ENCODE data around the gene CLDN14.

Gene CLDN14

DNA sequence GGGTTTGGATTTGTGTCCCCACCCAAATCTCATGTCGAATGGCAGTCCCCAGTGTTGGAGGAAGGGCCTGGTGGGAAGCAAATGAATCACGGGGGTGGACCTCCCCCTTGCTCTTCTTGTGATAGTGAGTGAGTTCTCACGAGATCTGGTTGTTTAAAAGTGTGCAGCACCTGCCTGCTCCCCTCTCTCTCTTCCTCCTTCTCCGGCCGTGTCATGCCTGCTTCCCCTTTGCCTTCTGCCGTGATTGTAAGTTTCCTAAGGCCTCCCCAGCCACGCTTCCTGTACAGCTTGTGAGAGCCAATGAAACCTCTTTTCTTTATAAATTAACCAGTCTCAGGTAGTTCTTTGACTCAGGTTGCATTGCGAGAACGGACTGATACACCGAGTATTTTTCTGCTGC, 15.9 kb downstream of the CLDN14 start:
- Histone ChIP-seq H3K9me3 (ENCODE audit: control insufficient read depth, insufficient read depth, low read length) (no peaks in the 10 kb centered on the region), H3K36me3 (ENCODE audit: control insufficient read depth, insufficient read depth, low read length) (no peaks in the 10 kb centered on the region), H3K4me3 (ENCODE audit: low read depth, low read length) (no peak overlapping the region), H3K9ac (ENCODE audit: low read depth, low read length) (no peak overlapping the region), H3K4me1 (ENCODE audit: control insufficient read depth, insufficient read depth, low read length) (no peaks in the 10 kb centered on the region), H3K27me3 (ENCODE audit: control insufficient read depth, insufficient read depth, low read length) (no peaks in the 10 kb centered on the region)

GRCh38 chr21:36463204-36463603, 16.7 kb downstream of the CLDN14 start:
- Histone ChIP-seq H3K4me1 (ENCODE audit: control insufficient read depth, insufficient read depth, low read length) (no peaks in the 10 kb centered on the region), H3K36me3 (ENCODE audit: control insufficient read depth, insufficient read depth, low read length) (no peaks in the 10 kb centered on the region), H3K27me3 (ENCODE audit: control insufficient read depth, insufficient read depth, low read length) (no peaks in the 10 kb centered on the region), H3K4me3 (ENCODE audit: low read depth, low read length) (no peak overlapping the region), H3K9me3 (ENCODE audit: control insufficient read depth, insufficient read depth, low read length) (no peaks in the 10 kb centered on the region), H3K9ac (ENCODE audit: low read depth, low read length) (no peak overlapping the region)

GRCh38 chr21:36461918-36462486, 17.9 kb downstream of the CLDN14 start:
- Histone ChIP-seq H3K9ac (ENCODE audit: low read depth, low read length) (no peak overlapping the region), H3K9me3 (ENCODE audit: control insufficient read depth, insufficient read depth, low read length) (no peaks in the 10 kb centered on the region), H3K27me3 (ENCODE audit: control insufficient read depth, insufficient read depth, low read length) (no peaks in the 10 kb centered on the region), H3K4me1 (ENCODE audit: control insufficient read depth, insufficient read depth, low read length) (no peaks in the 10 kb centered on the region), H3K36me3 (ENCODE audit: control insufficient read depth, insufficient read depth, low read length) (no peaks in the 10 kb centered on the region), H3K4me3 (ENCODE audit: low read depth, low read length) (no peak overlapping the region)

- H3K4me3 ChIP-seq (ENCODE audit: low read depth, low read length), result no peak overlapping the region
- no peaks in the 10 kb centered on the region for H3K9me3 ChIP-seq (ENCODE audit: control insufficient read depth, insufficient read depth, low read length)
- H3K36me3 ChIP-seq (ENCODE audit: control insufficient read depth, insufficient read depth, low read length), result no peaks in the 10 kb centered on the region
- H3K9ac ChIP-seq (ENCODE audit: low read depth, low read length), result no peak overlapping the region
- H3K4me1 ChIP-seq (ENCODE audit: control insufficient read depth, insufficient read depth, low read length), result no peaks in the 10 kb centered on the region
- H3K27me3 ChIP-seq (ENCODE audit: control insufficient read depth, insufficient read depth, low read length), result no peaks in the 10 kb centered on the region
These were observed 18.5 kb downstream of the CLDN14 start for GRCh38 chr21:36461277-36461917.

DNA sequence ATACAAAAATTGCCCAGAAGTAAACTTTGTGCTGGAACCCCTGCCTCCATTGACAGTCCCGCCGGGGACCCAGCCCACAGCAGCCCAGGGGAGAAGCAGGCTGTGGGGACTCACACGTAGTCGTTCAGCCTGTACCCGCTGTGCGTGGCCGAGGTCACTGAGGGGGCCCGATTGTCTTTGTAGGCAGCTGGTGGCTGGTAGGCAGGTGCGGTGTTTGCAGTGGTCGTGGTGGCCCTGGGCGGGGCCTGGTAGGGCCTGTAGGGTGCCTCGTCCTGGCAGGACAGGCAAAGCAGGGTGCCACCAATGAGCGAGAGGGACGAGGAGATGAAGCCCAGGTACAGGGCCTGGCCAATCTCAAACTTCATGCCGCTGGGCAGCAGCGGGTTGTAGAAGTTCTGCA, 19.1 kb downstream of the CLDN14 start:
- Histone ChIP-seq H3K4me1 (ENCODE audit: control insufficient read depth, insufficient read depth, low read length) (no peaks in the 10 kb centered on the region), H3K36me3 (ENCODE audit: control insufficient read depth, insufficient read depth, low read length) (no peaks in the 10 kb centered on the region), H3K9ac (ENCODE audit: low read depth, low read length) (no peak overlapping the region), H3K27me3 (ENCODE audit: control insufficient read depth, insufficient read depth, low read length) (no peaks in the 10 kb centered on the region), H3K9me3 (ENCODE audit: control insufficient read depth, insufficient read depth, low read length) (no peaks in the 10 kb centered on the region), H3K4me3 (ENCODE audit: low read depth, low read length) (no peak overlapping the region)

DNA sequence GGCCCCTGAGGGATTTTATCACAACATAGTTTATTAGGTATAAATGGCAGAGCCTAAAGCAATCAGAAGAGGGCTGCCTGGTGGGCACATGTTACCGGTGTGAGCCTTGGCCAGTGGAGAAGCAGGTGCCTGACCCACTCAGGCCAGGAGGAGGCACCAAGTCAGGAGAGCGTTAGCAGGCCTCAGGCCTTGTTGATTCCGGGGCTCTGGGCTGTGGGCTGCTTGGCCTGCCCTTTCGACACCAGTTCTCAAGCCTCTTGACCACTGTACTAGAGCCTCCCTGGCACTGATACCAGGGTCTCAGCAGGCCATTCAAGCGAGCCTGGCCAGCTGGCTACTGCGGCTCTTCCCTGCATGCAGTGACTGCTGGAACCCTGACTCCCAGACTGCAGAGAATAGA, 20.8 kb downstream of the CLDN14 start:
- Histone ChIP-seq H3K27me3 (ENCODE audit: control insufficient read depth, insufficient read depth, low read length) (no peaks in the 10 kb centered on the region), H3K9ac (ENCODE audit: low read depth, low read length) (no peak overlapping the region), H3K9me3 (ENCODE audit: control insufficient read depth, insufficient read depth, low read length) (no peaks in the 10 kb centered on the region), H3K4me1 (ENCODE audit: control insufficient read depth, insufficient read depth, low read length) (peaks cover 3% of the 10 kb centered on the region), H3K4me3 (ENCODE audit: low read depth, low read length) (no peak overlapping the region), H3K36me3 (ENCODE audit: control insufficient read depth, insufficient read depth, low read length) (no peaks in the 10 kb centered on the region)

- H3K36me3 ChIP-seq (ENCODE audit: control insufficient read depth, insufficient read depth, low read length), result no peaks in the 10 kb centered on the region
- H3K4me1 ChIP-seq (ENCODE audit: control insufficient read depth, insufficient read depth, low read length), result peaks cover 7% of the 10 kb centered on the region
- no peaks in the 10 kb centered on the region for H3K27me3 ChIP-seq (ENCODE audit: control insufficient read depth, insufficient read depth, low read length)
- no peak overlapping the region for H3K9ac ChIP-seq (ENCODE audit: low read depth, low read length)
- H3K4me3 ChIP-seq (ENCODE audit: low read depth, low read length), result no peak overlapping the region
- H3K9me3 ChIP-seq (ENCODE audit: control insufficient read depth, insufficient read depth, low read length), result no peaks in the 10 kb centered on the region
These were observed 23.1 kb downstream of the CLDN14 start for GRCh38 chr21:36456729-36457414.

DNA sequence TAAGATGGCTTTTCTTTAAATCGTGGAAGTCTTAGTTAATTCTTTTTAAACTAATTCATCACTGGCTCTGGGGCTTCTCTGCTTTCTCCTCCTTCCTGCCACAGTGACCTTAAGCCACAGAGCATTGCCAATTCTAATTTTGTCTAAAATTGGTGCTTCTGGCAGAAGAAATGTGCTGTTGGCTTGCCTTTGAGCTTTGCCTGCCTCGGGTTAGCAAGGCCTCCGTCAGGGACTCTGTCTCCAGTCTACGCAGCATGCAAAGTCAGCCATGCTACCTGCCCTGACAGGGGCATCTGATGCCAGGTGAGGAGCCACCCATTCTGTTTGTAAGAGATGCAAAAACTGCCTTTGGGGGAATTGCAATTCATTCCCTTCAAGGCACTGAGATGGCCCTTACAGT, 25.2 kb downstream of the CLDN14 start:
- H3K27me3 ChIP-seq (ENCODE audit: control insufficient read depth, insufficient read depth, low read length), result no peaks in the 10 kb centered on the region
- H3K9me3 ChIP-seq (ENCODE audit: control insufficient read depth, insufficient read depth, low read length), result no peaks in the 10 kb centered on the region
- H3K36me3 ChIP-seq (ENCODE audit: control insufficient read depth, insufficient read depth, low read length), result no peaks in the 10 kb centered on the region
- H3K9ac ChIP-seq (ENCODE audit: low read depth, low read length), result no peak overlapping the region
- no peak overlapping the region for H3K4me3 ChIP-seq (ENCODE audit: low read depth, low read length)
- H3K4me1 ChIP-seq (ENCODE audit: control insufficient read depth, insufficient read depth, low read length), result peaks cover 7% of the 10 kb centered on the region

DNA sequence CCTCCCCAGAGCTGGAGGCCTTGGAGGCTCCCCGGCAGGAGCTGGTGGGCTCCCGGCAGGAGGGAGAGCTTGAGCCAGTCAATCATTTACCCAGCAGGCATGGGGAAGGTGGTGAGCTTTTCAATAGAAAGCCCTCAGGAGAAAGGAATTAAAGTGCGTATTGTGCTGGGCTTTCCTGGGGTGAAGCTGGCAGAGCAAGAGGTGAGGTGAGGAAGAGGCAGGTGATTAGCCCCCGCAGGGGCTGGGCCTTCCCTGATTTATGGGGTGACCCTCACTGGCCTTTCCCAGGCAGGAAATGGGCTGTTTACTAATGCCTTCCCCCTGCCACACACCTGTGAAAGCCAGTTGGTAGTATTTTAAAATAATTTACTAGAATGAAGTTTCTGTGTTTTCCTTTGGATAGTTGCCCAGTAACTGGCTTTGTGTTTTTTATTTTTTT, 25.8 kb downstream of the CLDN14 start:
- Histone ChIP-seq H3K4me3 (ENCODE audit: low read depth, low read length) (no peak overlapping the region), H3K4me1 (ENCODE audit: control insufficient read depth, insufficient read depth, low read length) (peaks cover 7% of the 10 kb centered on the region), H3K9me3 (ENCODE audit: control insufficient read depth, insufficient read depth, low read length) (no peaks in the 10 kb centered on the region), H3K36me3 (ENCODE audit: control insufficient read depth, insufficient read depth, low read length) (no peaks in the 10 kb centered on the region), H3K9ac (ENCODE audit: low read depth, low read length) (no peak overlapping the region), H3K27me3 (ENCODE audit: control insufficient read depth, insufficient read depth, low read length) (no peaks in the 10 kb centered on the region)

DNA sequence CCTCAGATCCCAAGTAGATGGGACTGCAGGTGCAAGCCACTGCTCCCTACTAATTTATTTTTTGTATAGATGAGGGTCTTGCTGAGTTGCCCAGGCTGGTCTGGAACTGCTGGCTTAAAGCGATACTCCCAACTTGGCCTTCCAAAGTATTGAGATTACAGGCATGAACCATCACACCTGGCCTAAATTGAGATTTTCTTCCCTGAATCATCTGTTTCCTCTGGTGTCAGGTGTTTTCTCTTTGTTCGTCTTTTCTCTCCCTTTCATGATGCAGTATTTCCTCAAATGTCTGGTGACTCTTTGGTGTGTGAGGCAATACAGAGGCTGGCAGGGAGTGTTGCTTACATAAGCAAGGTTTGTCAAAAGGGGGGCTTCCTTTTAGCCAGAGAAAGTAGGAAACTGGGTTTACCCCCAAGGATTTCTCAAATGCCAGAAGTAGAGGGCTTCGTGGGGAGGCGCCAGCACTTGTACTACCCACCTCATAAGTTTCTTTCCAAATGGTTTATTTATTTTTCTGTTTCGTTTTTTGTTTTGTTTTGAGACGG, 27.6 kb downstream of the CLDN14 start:
- Histone ChIP-seq H3K4me1 (ENCODE audit: control insufficient read depth, insufficient read depth, low read length) (peaks cover 7% of the 10 kb centered on the region), H3K27me3 (ENCODE audit: control insufficient read depth, insufficient read depth, low read length) (no peaks in the 10 kb centered on the region), H3K36me3 (ENCODE audit: control insufficient read depth, insufficient read depth, low read length) (no peaks in the 10 kb centered on the region), H3K9me3 (ENCODE audit: control insufficient read depth, insufficient read depth, low read length) (no peaks in the 10 kb centered on the region), H3K9ac (ENCODE audit: low read depth, low read length) (no peak overlapping the region), H3K4me3 (ENCODE audit: low read depth, low read length) (no peak overlapping the region)

DNA sequence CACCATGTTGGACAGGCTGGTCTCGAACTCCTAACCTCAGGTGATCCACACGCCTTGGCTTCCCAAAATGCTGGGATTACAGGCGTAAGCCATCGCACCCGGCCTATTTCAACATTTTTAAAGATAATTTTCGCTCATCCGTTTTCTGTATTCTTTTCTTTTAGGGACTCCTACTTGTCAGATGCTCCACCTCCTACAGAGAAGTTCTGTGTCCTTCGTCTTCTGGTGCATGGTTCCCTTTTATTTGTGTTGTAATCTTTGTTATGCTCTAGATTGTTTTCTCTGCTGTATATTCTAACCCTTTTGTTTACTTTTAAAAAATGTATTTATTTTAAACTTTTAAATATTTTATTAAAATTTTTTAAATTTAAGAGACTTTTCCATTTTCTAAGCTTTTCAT, 28.4 kb downstream of the CLDN14 start:
- Histone ChIP-seq H3K9ac (ENCODE audit: low read depth, low read length) (no peak overlapping the region), H3K36me3 (ENCODE audit: control insufficient read depth, insufficient read depth, low read length) (no peaks in the 10 kb centered on the region), H3K27me3 (ENCODE audit: control insufficient read depth, insufficient read depth, low read length) (no peaks in the 10 kb centered on the region), H3K9me3 (ENCODE audit: control insufficient read depth, insufficient read depth, low read length) (no peaks in the 10 kb centered on the region), H3K4me1 (ENCODE audit: control insufficient read depth, insufficient read depth, low read length) (peaks cover 7% of the 10 kb centered on the region), H3K4me3 (ENCODE audit: low read depth, low read length) (no peak overlapping the region)

GRCh38 chr21:36450511-36450910, 29.4 kb downstream of the CLDN14 start:
- Histone ChIP-seq H3K4me3 (ENCODE audit: low read depth, low read length) (no peak overlapping the region), H3K36me3 (ENCODE audit: control insufficient read depth, insufficient read depth, low read length) (no peaks in the 10 kb centered on the region), H3K9ac (ENCODE audit: low read depth, low read length) (no peak overlapping the region), H3K9me3 (ENCODE audit: control insufficient read depth, insufficient read depth, low read length) (no peaks in the 10 kb centered on the region), H3K4me1 (ENCODE audit: control insufficient read depth, insufficient read depth, low read length) (peaks cover 7% of the 10 kb centered on the region), H3K27me3 (ENCODE audit: control insufficient read depth, insufficient read depth, low read length) (no peaks in the 10 kb centered on the region)

Measured in iPS-15b (cell line).